Esophagus (tissue), 2 donors: ENCODE measurements around the gene PDGFD. TPM values are rescaled to one million over a fixed set of nuclear protein-coding genes. Genes with fewer than 3 reads are reported as not detected.

Experiments
- H3K27ac ChIP-seq, 2 donors: one replicate each; pipeline ENCODE4 v1.5.1; 2013; ENCODE audit warnings: low read depth in 2 of 2, mild to moderate bottlenecking in 2 of 2, inconsistent platforms in 1 of 2, low read length in 1 of 2, moderate library complexity in 1 of 2
- H3K27me3 ChIP-seq, 2 donors: one replicate each; pipeline ENCODE4 v1.6.1; 2013; ENCODE audit warnings: low read length in 2 of 2, control low read depth in 1 of 2, mild to moderate bottlenecking in 1 of 2; ENCODE audit not compliant: insufficient read depth in 2 of 2, control insufficient read depth in 1 of 2
- H3K36me3 ChIP-seq, 2 donors: one replicate each; pipeline ENCODE4 v1.6.1; 2013; ENCODE audit warnings: low read length in 1 of 2; ENCODE audit not compliant: control insufficient read depth in 2 of 2, insufficient read depth in 2 of 2
- H3K4me1 ChIP-seq, 2 donors: one replicate each; pipeline ENCODE4 v1.6.1; 2013; ENCODE audit warnings: low read length in 1 of 2; ENCODE audit not compliant: control insufficient read depth in 2 of 2, insufficient read depth in 2 of 2
- H3K4me3 ChIP-seq, 2 donors: one replicate each; pipeline ENCODE4 v1.5.1; 2013; ENCODE audit warnings: low read length in 2 of 2, mild to moderate bottlenecking in 2 of 2, low read depth in 1 of 2, moderate library complexity in 1 of 2
- H3K9me3 ChIP-seq, 2 donors: one replicate each; pipeline ENCODE4 v1.6.1; 2013; ENCODE audit warnings: mild to moderate bottlenecking in 2 of 2, low read depth in 1 of 2, low read length in 1 of 2, moderate library complexity in 1 of 2; ENCODE audit not compliant: control insufficient read depth in 2 of 2, insufficient read depth in 1 of 2
- WGBS, 2 donors: extraction: QIAGEN DNeasy Blood & Tissue Kit; methylation state at CpG; one replicate each; pipeline ENCODE4 v1.1.7; 2013; 5-methylcytosine and 5-hydroxymethylcytosine counted together
- polyA plus RNA-seq, 2 donors: library from polyadenylated mRNA; stranded (reverse); fragments of 200-250 nt; gene quantifications; one replicate each; pipeline ENCODE4 v1.2.3, GENCODE V29; 2013
- donor health status: healthy with polysubstance abuse.
- donor health status: Bipolar disorder and iron deficiency.

Gene PDGFD
- polyA plus RNA-seq, 2 donors, result 0.35 to 0.52 TPM

DNA sequence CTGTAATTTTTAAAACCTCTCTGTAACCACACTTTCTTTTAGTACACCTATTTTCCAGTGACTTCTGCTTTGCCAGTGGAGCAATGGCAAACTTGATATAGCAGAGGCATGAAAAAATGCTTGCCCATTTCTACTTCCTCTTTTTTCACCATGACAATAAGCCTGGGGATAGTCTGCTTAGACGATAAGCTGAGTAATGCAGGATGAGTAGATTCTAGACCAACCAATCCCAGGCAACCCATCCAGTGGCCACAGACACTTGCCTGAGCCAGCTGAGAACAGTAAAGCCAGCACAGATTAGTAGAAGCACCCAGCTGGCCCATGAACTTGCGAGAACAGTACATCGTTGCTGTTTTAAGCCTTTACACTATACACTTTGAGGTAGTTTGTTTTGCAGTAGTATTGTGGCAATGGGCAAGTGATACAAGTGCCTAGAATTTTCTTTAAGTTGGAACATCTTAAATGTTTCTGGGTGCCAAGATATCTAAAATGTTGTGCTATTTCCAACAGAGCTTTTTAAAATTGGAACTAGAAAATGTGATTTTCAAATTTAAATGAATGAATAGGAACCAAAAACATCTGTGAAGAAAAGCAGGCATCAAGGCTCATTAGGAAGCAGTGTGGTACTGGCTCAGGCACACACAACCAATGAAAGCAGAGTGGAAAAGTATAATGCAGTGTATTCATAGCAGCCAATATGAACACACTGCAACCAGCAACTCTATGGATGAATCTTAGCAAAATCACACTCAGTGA, 89.8 kb downstream of the PDGFD start:
- Histone ChIP-seq H3K9me3 (no peaks in the 10 kb centered on the region), H3K27me3 (no peaks in the 10 kb centered on the region), H3K27ac (peak overlapping the region in 1 of 2 donors; percentile 28), H3K4me1 (no peaks in the 10 kb centered on the region), H3K36me3 (no peaks in the 10 kb centered on the region), H3K4me3 (no peak overlapping the region)
- 46 to 49% methylated on average over 3 of the region's 3 CpGs for WGBS, 2 donors

DNA sequence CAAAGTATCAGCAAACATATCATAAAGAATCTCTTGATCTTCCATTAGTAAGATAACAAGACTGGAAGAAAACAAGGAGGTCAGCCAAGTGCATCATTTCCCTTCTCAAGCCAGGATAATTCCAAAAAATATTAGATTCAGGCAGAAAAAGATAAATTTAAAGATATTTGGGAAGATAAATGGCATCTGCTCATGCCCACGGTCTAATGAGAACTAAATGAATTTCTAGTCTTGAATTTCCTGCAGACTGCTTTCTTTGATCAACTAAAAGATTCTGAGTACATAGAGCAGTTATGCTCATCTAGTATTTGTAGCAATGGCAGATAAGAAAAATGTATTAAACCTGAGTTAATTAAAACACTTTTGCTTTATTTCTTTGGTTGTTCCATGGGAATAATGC, 96.4 kb downstream of the PDGFD start:
- Histone ChIP-seq H3K36me3 (no peaks in the 10 kb centered on the region), H3K4me3 (no peak overlapping the region), H3K27me3 (no peaks in the 10 kb centered on the region), H3K9me3 (no peaks in the 10 kb centered on the region), H3K4me1 (no peaks in the 10 kb centered on the region), H3K27ac (no peak overlapping the region)
- WGBS, 2 donors, result 62 to 68% methylated on average over 1 of the region's 1 CpG

DNA sequence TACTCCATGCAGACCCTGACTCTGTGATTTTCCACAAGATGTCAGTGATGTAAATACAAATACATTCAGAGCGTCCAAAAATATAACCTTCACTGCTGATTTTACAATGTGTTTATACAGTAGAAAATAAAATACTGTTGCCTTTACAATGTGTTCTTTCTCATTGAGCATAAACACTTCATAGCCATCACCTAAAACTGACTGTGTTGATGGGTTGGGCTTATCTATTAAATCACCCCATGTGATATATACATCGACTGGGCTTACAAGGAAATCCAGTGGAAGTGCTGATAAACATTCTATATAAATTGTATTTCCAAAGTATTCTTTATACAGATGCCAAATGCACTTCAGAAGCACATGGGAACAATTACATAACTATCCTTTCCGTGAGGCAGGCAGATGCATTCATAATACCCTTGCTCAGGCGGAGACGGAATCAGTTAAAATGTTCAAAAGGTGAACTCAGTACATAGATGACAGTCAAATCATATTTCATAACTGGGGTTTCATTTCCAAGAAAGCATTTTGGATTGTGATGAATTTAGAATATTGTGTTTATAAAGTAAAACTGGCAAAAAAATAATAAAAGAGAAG, 99.8 kb downstream of the PDGFD start:
- H3K36me3 ChIP-seq, result no peaks in the 10 kb centered on the region
- WGBS, 2 donors, result 72 to 79% methylated on average over 5 of the region's 5 CpGs
- H3K4me1 ChIP-seq, result no peaks in the 10 kb centered on the region
- no peaks in the 10 kb centered on the region for H3K27me3 ChIP-seq
- H3K9me3 ChIP-seq, result no peaks in the 10 kb centered on the region
- H3K27ac ChIP-seq, result no peak overlapping the region
- no peak overlapping the region for H3K4me3 ChIP-seq

DNA sequence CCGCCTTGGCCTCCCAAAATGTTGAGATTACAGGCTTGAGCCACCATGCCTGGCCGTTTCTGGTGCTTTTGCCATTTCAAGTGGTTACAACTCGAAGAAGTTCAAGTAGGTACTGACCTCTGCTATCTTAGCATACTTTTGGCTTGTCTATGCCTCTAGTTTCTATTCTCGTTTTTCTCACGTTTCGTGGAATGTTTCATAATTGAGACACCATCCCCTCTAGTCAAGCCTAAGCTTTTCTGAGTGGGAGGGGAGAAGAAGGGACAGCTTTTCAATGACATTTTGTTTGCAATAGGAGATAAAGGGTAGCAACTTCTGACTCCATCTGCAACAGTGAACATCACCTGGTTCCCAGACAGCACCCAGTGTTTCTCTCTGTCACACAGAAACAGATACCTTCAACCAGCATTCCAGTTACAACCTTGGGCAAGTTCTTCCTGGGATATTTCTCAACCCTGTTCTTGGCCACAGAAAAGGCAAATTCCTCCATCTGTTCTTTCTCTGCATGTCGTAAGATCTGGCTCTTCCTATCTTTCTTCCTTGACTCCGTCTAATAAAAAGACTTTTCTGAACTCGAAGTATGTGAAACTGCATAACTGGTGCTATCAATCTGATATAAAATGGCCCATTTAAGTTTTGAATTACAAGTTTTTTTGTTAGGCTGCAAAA, 102.0 kb downstream of the PDGFD start:
- 82 to 83% methylated on average over 9 of the region's 9 CpGs for WGBS, 2 donors
- no peaks in the 10 kb centered on the region for H3K27me3 ChIP-seq
- no peaks in the 10 kb centered on the region for H3K4me1 ChIP-seq
- H3K9me3 ChIP-seq, result no peaks in the 10 kb centered on the region
- H3K36me3 ChIP-seq, result no peaks in the 10 kb centered on the region
- no peak overlapping the region for H3K27ac ChIP-seq
- H3K4me3 ChIP-seq, result no peak overlapping the region

DNA sequence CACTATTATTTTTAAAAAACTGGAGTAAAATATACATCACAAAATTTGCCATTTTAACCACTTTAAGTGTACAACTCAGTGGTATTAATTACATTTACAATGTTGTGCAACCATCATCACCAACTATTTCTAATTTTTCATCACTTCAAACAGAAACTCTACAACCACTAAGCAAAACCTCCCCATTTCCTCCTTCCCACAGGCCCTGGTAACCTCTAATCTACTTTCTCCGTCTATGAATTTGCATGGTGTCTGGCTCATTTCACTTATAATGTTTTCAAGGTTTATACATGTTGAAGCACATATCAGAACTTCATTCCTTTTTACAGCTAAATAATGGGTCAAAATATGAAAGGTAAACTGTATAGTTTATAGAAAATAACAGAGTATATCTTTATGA, 103.1 kb downstream of the PDGFD start:
- no peaks in the 10 kb centered on the region for H3K27me3 ChIP-seq
- no peaks in the 10 kb centered on the region for H3K9me3 ChIP-seq
- H3K27ac ChIP-seq, result no peak overlapping the region
- no peaks in the 10 kb centered on the region for H3K4me1 ChIP-seq
- WGBS, 2 donors, result 67 to 74% methylated on average over 1 of the region's 1 CpG
- H3K36me3 ChIP-seq, result no peaks in the 10 kb centered on the region
- H3K4me3 ChIP-seq, result no peak overlapping the region

DNA sequence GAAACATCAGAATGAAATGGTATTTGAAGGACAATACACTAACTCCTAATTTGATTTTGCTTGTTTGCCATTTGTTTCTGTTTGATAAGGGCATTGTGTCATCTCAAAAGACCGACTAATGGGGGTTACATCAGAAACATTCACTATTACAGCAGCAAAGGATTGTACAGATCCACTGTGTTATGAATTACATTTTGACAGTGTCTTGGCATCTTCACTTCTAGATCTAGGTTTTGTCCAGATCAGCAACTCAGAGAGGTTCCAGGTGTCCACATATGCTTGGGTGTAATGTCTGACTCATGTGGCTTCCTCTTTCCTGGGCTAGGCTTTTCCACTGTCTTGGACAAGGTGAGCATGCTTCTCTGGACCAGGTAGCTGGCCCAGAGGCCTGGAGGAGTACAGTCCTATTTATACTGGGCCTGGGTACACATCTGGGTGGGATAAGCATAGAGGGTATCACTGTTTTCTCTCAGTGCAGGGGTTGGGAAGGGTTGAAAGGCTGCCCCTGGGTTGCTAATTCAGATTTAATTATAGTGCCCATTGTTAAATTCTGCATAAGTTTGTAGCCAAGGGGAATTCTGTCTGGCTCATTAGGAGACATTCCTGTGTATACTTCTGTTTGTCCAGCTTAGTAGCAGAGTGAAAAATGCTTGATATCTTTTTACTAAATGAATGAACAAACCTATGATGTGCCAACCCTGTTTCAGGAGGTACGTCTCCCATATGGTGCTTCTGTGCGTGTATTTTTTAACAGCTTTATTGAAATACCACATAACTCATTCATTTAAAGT, 103.7 kb downstream of the PDGFD start:
- no peak overlapping the region for H3K4me3 ChIP-seq
- WGBS, 2 donors, result 82 to 84% methylated on average over 3 of the region's 3 CpGs
- H3K27ac ChIP-seq, result no peak overlapping the region
- no peaks in the 10 kb centered on the region for H3K36me3 ChIP-seq
- H3K27me3 ChIP-seq, result no peaks in the 10 kb centered on the region
- no peaks in the 10 kb centered on the region for H3K9me3 ChIP-seq
- H3K4me1 ChIP-seq, result no peaks in the 10 kb centered on the region

DNA sequence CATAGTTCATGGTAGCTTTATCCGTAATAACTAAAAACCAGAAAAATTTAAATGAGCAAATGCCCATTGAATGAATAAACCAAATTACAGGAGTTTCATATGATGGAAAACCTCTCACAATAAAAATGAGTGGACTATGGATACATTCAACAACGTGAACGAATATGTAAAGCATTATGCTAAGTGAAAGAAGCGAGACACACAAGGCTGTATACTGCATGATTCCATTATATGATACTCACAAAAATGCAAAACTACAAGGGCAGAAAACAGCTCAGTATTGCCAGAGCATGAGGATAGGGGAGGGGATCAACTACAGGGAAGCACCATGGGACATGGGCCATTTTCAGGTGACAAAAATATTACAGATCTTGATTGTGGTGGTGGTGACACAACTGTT, 105.3 kb downstream of the PDGFD start:
- WGBS, 2 donors, result 92 to 96% methylated on average over 4 of the region's 4 CpGs
- no peak overlapping the region for H3K4me3 ChIP-seq
- no peak overlapping the region for H3K27ac ChIP-seq
- H3K36me3 ChIP-seq, result no peaks in the 10 kb centered on the region
- H3K4me1 ChIP-seq, result no peaks in the 10 kb centered on the region
- H3K27me3 ChIP-seq, result no peaks in the 10 kb centered on the region
- H3K9me3 ChIP-seq, result no peaks in the 10 kb centered on the region

DNA sequence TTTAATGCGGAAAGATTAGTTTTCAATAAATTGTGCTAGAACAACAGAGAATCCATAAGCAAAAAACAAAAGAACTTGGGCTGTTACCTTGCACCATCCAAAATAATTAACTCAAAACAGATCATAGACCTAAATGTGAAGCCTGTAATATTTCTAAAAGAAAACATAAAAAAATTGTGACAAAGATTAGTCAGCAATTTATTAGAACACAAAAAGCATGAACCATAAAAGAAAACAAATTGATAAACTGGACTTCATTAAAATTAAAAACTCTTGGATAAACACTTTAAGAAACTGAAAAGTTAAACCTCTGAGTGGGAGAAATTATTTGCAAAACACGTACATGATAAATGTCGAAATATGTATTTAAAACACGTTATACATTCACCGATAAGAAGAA, 106.0 kb downstream of the PDGFD start:
- H3K27me3 ChIP-seq, result no peaks in the 10 kb centered on the region
- no peak overlapping the region for H3K4me3 ChIP-seq
- no peaks in the 10 kb centered on the region for H3K9me3 ChIP-seq
- H3K27ac ChIP-seq, result no peak overlapping the region
- H3K36me3 ChIP-seq, result no peaks in the 10 kb centered on the region
- H3K4me1 ChIP-seq, result no peaks in the 10 kb centered on the region
- WGBS, 2 donors, result 93 to 94% methylated on average over 5 of the region's 5 CpGs

DNA sequence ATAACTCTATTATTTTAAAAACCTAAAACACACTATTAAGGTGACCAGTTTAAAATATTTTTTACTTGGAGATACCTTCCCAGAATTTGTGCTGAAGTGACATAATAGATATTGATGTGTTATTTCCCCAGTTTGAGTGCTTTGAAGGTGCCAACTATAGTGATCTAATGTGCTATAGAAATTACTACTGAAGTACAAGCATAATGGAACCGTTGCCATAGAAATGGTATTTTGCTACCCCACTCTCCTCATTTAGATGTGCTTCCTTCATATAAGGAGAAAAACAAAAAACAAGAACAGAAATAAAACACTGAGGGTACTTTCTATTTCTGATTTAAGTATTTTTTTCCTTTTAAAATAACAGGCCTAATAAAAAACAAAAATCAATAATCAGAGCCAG, 108.4 kb downstream of the PDGFD start:
- Histone ChIP-seq H3K27ac (no peak overlapping the region), H3K4me1 (no peaks in the 10 kb centered on the region), H3K36me3 (no peaks in the 10 kb centered on the region), H3K27me3 (no peaks in the 10 kb centered on the region), H3K4me3 (no peak overlapping the region), H3K9me3 (no peaks in the 10 kb centered on the region)
- WGBS, 2 donors, result 62 to 82% methylated on average over 1 of the region's 1 CpG
